Glutamatergic neuron (in vitro differentiated cells): Measurements from ENCODE around the gene RAPGEFL1. TPM values are rescaled to one million over a fixed set of nuclear protein-coding genes. Genes with fewer than 3 reads are reported as not detected.
"Not testable (repeated sequence)": the region's sequence is repeated elsewhere in the genome, so short reads cannot be mapped to it uniquely, and the experiment has no call there.

ENCODE experiments used
- DNase-seq: peaks from one replicate; pipeline ENCODE4 v3.0.0; 2022
- H3K27ac Mint-ChIP-seq: one replicate; pipeline ENCODE4 v1.8.0; 2020; ENCODE audit warnings: mild to moderate bottlenecking, mixed read lengths, inconsistent platforms; ENCODE audit not compliant: unreplicated experiment
- H3K27me3 Mint-ChIP-seq: one replicate; pipeline ENCODE4 v1.8.0; 2020; ENCODE audit warnings: mild to moderate bottlenecking, moderate library complexity, mixed read lengths, inconsistent platforms; ENCODE audit not compliant: unreplicated experiment
- H3K36me3 Mint-ChIP-seq: one replicate; pipeline ENCODE4 v1.8.0; 2020; ENCODE audit warnings: mild to moderate bottlenecking, mixed read lengths, inconsistent platforms; ENCODE audit not compliant: unreplicated experiment
- H3K4me1 Mint-ChIP-seq: one replicate; pipeline ENCODE4 v1.8.0; 2020; ENCODE audit warnings: mild to moderate bottlenecking, low read depth, mixed read lengths, inconsistent platforms; ENCODE audit not compliant: unreplicated experiment
- H3K4me3 Mint-ChIP-seq: one replicate; pipeline ENCODE4 v1.8.0; 2020; ENCODE audit warnings: mild to moderate bottlenecking, mixed read lengths, inconsistent platforms; ENCODE audit not compliant: unreplicated experiment
- H3K9me3 Mint-ChIP-seq: one replicate; pipeline ENCODE4 v1.8.0; 2020; ENCODE audit warnings: mild to moderate bottlenecking, moderate library complexity, mixed read lengths, inconsistent platforms; ENCODE audit not compliant: unreplicated experiment
- CTCF ChIP-seq: fragments of 200-600 bp; sonication (generic); IDR thresholded peaks from one replicate; pipeline ENCODE4 v1.5.0; 2021; ENCODE audit not compliant: partially characterized antibody, unreplicated experiment
- total RNA-seq: library from RNA; stranded (reverse); fragmentation: NEBNext Ultra II Directional; extraction: Animal tissue kit (Norgen Biotek cat#: 25700); gene quantifications from one replicate; pipeline ENCODE4 v1.2.1, GENCODE V29; 2021; ENCODE audit not compliant: unreplicated experiment

Gene RAPGEFL1
- total RNA-seq, 1 donor from 2014 or later, result 25.3 TPM

GRCh38 chr17:40135817-40136216 lies 41.5 kb upstream of the RAPGEFL1 start:
- Mint-ChIP-seq H3K4me3 (no peak overlapping the region), H3K4me1 (peaks cover 5% of the 10 kb centered on the region), H3K27me3 (peaks cover 9% of the 10 kb centered on the region), H3K27ac (peak overlapping the region; percentile 14), H3K36me3 (no peaks in the 10 kb centered on the region), H3K9me3 (peaks cover 12% of the 10 kb centered on the region)
- no peak for TF ChIP-seq CTCF
- no peak for DNase-seq

- Mint-ChIP-seq H3K9me3 (peaks cover 13% of the 10 kb centered on the region), H3K4me1 (peaks cover 17% of the 10 kb centered on the region), H3K27ac (peak overlapping the region; percentile 99), H3K27me3 (peaks cover 9% of the 10 kb centered on the region), H3K4me3 (peak overlapping the region; percentile 98), H3K36me3 (peaks cover 7% of the 10 kb centered on the region)
- no peak for DNase-seq
- no peak for TF ChIP-seq CTCF
Observed at GRCh38 chr17:40139566-40140058, 37.7 kb upstream of the RAPGEFL1 start.

- Mint-ChIP-seq H3K4me1 (peaks cover 17% of the 10 kb centered on the region), H3K9me3 (peaks cover 13% of the 10 kb centered on the region)
- H3K4me3 Mint-ChIP-seq, H3K36me3 Mint-ChIP-seq, H3K27me3 Mint-ChIP-seq, DNase-seq, H3K27ac Mint-ChIP-seq: not testable (repeated sequence)
Observed at GRCh38 chr17:40143166-40143565, 34.1 kb upstream of the RAPGEFL1 start.

GRCh38 chr17:40145476-40145875 lies 31.8 kb upstream of the RAPGEFL1 start:
- TF ChIP-seq CTCF, result no peak
- H3K27ac Mint-ChIP-seq, result no peak overlapping the region
- no peak for DNase-seq
- peaks cover 7% of the 10 kb centered on the region for H3K36me3 Mint-ChIP-seq
- peaks cover 6% of the 10 kb centered on the region for H3K9me3 Mint-ChIP-seq
- H3K27me3 Mint-ChIP-seq, result peaks cover 3% of the 10 kb centered on the region
- no peak overlapping the region for H3K4me3 Mint-ChIP-seq
- peaks cover 12% of the 10 kb centered on the region for H3K4me1 Mint-ChIP-seq

GRCh38 chr17:40148527-40148926 lies 28.7 kb upstream of the RAPGEFL1 start:
- Mint-ChIP-seq H3K36me3 (no peaks in the 10 kb centered on the region), H3K27ac (no peak overlapping the region), H3K4me1 (no peaks in the 10 kb centered on the region), H3K27me3 (no peaks in the 10 kb centered on the region), H3K9me3 (peaks cover 2% of the 10 kb centered on the region), H3K4me3 (no peak overlapping the region)
- DNase-seq, result no peak
- no peak for TF ChIP-seq CTCF
